IgD-negative memory B cell (primary cell): ENCODE data around the gene CRNN. TPM values are rescaled to one million over a fixed set of nuclear protein-coding genes. Genes with fewer than 3 reads are reported as not detected.

Experiments used
- H3K27ac Mint-ChIP-seq, 3 donors: one replicate each; pipeline ENCODE4 v1.8.0; 2020 to 2022; ENCODE audit warnings: mild to moderate bottlenecking in 3 of 3, mixed read lengths in 3 of 3, moderate library complexity in 1 of 3
- H3K27me3 Mint-ChIP-seq: one replicate; pipeline ENCODE4 v1.8.0; 2021; ENCODE audit warnings: mixed read lengths
- H3K36me3 Mint-ChIP-seq: one replicate; pipeline ENCODE4 v1.8.0; 2020; ENCODE audit warnings: mild to moderate bottlenecking, mixed read lengths
- H3K4me1 Mint-ChIP-seq, 3 donors: one replicate each; pipeline ENCODE4 v1.8.0; 2020 to 2022; ENCODE audit warnings: mixed read lengths in 3 of 3, mild to moderate bottlenecking in 1 of 3
- H3K4me3 Mint-ChIP-seq, 4 donors: one replicate each; pipeline ENCODE4 v1.8.0; 2020 to 2022; ENCODE audit warnings: mild to moderate bottlenecking in 4 of 4, mixed read lengths in 4 of 4, moderate library complexity in 3 of 4
- H3K9me3 Mint-ChIP-seq, 3 donors: one replicate each; pipeline ENCODE4 v1.8.0; 2020 to 2021; ENCODE audit warnings: mixed read lengths in 3 of 3, mild to moderate bottlenecking in 1 of 3
- polyA plus RNA-seq: library from polyadenylated mRNA; unstranded; fragments of 300-500 nt; fragmentation: Illumina TruSeq; gene quantifications from one replicate; pipeline ENCODE4 v1.2.3, GENCODE V29; 2021

Gene CRNN
- polyA plus RNA-seq, 1 donor from 2014 or later, result not detected

DNA sequence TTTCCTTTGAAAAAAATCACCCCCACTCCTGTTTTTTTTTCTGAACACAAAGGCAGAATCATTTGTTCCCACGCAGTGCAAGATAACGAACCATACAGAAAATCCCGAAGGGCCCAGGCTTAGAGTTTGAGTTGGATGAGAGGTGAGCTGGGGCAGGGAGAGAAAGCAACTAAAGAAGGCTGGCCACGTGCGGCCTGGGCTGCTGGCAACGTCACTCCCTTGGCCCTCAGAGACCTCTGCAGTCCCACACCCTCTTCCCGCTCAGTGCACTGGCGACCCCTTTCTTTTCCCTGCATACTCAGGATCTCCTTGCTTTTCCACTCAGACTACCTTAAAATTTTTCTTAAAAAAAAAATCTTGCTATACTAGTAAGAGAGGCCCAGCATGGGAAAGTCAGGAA lies 28.2 kb upstream of the CRNN start:
- H3K4me1 Mint-ChIP-seq, result peaks cover 0 to 4% (median 3%) of the 10 kb centered on the region in 3 donors
- no peaks in the 10 kb centered on the region for H3K27me3 Mint-ChIP-seq
- H3K36me3 Mint-ChIP-seq, result peaks cover 2% of the 10 kb centered on the region
- no peaks in the 10 kb centered on the region for H3K9me3 Mint-ChIP-seq
- H3K4me3 Mint-ChIP-seq, result no peak overlapping the region
- no peak overlapping the region for H3K27ac Mint-ChIP-seq

DNA sequence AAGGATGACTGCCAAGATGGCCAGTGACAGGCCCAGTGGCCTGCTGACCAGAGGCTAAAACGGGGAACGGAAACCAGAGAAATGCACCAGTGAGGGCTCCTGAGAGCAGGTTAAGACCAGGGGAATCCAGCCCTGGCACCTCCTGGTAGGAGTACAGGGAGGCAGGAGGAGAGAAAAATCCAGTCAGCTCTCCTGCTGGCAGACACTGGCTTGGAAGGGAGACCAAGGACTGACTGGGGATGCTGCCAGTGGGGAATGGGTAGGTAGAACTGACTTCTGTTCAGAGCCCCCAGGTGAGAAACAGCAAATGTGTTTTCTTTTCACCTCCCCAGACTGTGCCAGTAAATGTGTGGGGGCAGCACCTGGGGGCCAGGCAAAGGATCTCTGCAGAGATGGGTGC lies 27.7 kb upstream of the CRNN start:
- no peaks in the 10 kb centered on the region for H3K27me3 Mint-ChIP-seq
- H3K36me3 Mint-ChIP-seq, result peaks cover 2% of the 10 kb centered on the region
- H3K4me3 Mint-ChIP-seq, result no peak overlapping the region
- H3K4me1 Mint-ChIP-seq, result peaks cover 0 to 4% (median 3%) of the 10 kb centered on the region in 3 donors
- no peaks in the 10 kb centered on the region for H3K9me3 Mint-ChIP-seq
- no peak overlapping the region for H3K27ac Mint-ChIP-seq

DNA sequence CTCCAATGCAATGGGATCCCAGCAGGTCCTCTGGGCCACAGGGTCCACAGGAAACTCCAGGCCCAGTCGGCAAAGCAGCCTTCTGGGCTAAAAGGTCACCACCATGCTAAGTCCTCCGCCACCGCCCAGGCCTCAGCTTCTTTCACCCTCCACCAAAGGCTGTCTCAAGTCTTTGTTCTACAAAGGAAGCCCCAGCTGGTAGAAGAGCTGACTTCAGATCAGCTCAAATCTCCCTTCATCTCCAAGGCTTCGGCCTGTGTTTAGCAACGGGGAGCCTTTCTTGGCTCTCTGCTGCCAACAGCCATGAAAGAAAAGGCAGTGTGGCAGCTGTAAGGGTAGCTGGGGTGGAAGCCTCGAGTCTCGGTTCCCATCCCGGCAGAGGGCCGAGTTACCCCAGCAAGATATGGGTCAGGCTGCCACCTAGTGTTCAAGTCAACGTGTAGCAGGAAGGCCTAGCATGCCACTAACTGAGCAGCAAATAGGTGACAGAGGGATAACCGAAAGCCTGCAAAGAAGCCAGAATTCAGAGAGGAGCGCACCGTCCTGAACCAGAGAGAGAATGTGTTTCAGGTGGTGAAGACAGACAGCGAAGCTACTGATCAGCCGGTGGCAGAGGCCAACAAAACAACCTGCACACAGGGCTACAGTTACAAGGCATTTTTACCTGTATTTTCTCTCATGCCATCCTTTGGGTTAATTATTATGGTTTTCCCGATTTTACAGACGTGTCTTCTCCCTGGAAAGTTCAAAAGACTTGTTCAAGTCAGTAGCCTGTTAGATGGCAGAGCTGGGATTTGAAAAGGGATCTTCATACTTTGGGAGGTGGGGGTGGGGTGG lies 26.8 kb upstream of the CRNN start:
- no peak overlapping the region for H3K27ac Mint-ChIP-seq
- no peak overlapping the region for H3K4me3 Mint-ChIP-seq
- peaks cover 0 to 4% (median 3%) of the 10 kb centered on the region in 3 donors for H3K4me1 Mint-ChIP-seq
- H3K9me3 Mint-ChIP-seq, result no peaks in the 10 kb centered on the region
- H3K36me3 Mint-ChIP-seq, result peaks cover 2% of the 10 kb centered on the region
- H3K27me3 Mint-ChIP-seq, result no peaks in the 10 kb centered on the region

DNA sequence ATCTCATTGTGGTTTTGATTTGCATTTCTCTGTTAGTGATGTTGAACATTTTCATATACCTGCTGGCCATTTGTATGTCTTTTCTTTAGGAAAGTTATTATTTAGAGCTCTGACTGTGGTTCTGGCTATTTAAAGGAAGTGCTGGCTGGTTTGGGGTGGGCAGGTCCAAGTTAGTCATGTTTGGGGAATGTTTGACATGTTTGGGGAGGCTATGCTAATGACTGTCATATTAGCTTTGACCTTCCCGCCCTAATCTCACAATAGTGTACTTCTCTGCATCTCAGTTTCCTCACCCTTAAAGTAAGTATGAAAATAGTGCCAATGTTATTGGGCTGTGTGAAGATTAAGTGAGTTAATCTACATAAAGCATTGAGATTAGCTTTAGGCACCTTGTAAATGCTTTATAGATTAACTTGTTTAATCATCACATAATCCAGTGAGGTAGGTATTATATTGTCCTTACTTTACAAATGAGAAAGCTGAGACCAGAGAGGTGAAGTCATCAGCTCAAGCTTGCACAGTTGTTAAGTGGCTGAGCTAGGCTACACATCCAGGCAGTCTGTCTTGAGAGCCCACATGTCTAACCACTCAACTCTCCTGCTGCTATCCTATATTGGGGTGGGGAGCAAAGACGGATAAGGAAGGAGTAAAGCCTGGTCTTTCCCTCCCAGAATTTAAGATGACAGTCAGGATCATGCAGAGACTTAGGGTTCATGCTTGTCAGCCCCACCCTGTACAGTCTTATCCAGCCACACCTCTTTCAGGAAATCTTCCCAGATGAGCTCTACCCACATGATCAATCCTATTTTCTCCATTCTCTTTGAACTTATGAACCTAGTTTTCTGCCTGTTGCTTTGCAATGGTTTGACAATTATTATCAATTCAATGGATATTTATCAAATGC lies 22.8 kb upstream of the CRNN start:
- Mint-ChIP-seq H3K9me3 (peaks cover 0 to 2% (median 0%) of the 10 kb centered on the region in 3 donors), H3K27me3 (peaks cover 2% of the 10 kb centered on the region), H3K27ac (no peak overlapping the region)

DNA sequence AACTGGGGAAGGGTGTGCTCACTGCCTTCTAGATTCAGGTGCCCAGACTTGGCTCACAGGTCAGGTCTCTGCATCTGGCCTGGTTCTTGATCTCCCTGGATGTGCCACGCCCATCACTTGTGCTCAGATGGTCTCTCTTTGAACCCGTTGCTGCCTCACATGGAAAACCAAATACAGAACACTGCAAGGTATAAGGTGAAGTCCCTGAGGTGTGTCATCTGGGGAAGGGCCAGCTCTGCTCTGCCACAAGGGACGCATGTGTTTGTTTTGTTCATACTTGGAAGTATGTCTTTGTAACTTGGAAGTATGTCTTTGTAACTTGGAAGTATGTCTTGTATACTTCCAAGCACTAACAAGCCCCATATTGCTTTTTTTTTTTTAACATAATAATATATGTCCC lies 13.4 kb upstream of the CRNN start:
- H3K4me3 Mint-ChIP-seq, result no peak overlapping the region
- H3K4me1 Mint-ChIP-seq, result no peaks in the 10 kb centered on the region
- H3K27ac Mint-ChIP-seq, result no peak overlapping the region
- no peaks in the 10 kb centered on the region for H3K27me3 Mint-ChIP-seq
- peaks cover 4 to 16% (median 9%) of the 10 kb centered on the region in 3 donors for H3K9me3 Mint-ChIP-seq
- peaks cover 5% of the 10 kb centered on the region for H3K36me3 Mint-ChIP-seq

More for the DNA sequence above, 22.8 kb upstream of the CRNN start:
- peaks cover 0 to 4% (median 2%) of the 10 kb centered on the region in 3 donors for H3K4me1 Mint-ChIP-seq
- H3K4me3 Mint-ChIP-seq, result no peak overlapping the region
- peaks cover 2% of the 10 kb centered on the region for H3K36me3 Mint-ChIP-seq

DNA sequence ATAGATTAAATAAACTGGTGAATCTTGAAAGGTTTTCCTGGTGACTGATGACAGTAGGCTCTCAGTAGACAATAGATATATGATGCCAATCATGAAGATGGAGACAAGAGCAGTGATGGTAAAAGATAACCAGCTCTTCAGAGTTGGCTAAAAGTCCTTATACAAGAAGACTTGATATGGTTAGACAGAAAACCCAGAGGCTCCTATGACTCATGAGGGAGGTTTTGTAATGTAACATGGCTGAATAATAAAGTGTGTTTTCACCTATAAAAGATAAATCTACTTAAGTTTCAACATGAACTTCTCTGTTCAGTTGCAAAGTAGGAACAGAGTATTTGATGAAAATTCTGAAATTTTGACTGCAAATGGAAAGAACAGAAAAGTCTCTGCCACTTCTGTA lies 12.7 kb upstream of the CRNN start:
- Mint-ChIP-seq H3K4me3 (no peak overlapping the region), H3K27me3 (no peaks in the 10 kb centered on the region), H3K36me3 (peaks cover 5% of the 10 kb centered on the region), H3K4me1 (no peaks in the 10 kb centered on the region), H3K27ac (no peak overlapping the region), H3K9me3 (peaks cover 9 to 19% (median 14%) of the 10 kb centered on the region in 3 donors)

DNA sequence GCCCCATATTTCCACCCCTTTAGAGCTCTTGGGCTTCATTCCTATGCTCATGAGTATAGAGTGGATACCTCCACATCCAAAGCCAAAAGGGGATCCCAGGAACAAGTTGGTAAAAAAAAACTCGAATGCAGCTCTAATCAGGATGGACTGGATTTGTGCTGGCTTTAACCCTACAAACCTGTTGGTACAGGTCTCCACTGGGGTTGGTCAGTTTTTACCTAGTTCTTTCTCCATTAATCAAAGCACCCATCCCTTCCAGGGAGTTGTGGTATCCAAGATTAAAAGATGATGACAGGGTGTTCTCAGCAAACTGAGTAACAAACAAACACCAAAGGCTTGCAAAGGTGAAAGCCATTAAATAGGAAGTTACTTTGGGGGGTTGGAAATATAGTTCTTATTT lies 5.9 kb upstream of the CRNN start:
- H3K4me3 Mint-ChIP-seq, result no peak overlapping the region
- no peaks in the 10 kb centered on the region for H3K4me1 Mint-ChIP-seq
- H3K27me3 Mint-ChIP-seq, result peaks cover 14% of the 10 kb centered on the region

DNA sequence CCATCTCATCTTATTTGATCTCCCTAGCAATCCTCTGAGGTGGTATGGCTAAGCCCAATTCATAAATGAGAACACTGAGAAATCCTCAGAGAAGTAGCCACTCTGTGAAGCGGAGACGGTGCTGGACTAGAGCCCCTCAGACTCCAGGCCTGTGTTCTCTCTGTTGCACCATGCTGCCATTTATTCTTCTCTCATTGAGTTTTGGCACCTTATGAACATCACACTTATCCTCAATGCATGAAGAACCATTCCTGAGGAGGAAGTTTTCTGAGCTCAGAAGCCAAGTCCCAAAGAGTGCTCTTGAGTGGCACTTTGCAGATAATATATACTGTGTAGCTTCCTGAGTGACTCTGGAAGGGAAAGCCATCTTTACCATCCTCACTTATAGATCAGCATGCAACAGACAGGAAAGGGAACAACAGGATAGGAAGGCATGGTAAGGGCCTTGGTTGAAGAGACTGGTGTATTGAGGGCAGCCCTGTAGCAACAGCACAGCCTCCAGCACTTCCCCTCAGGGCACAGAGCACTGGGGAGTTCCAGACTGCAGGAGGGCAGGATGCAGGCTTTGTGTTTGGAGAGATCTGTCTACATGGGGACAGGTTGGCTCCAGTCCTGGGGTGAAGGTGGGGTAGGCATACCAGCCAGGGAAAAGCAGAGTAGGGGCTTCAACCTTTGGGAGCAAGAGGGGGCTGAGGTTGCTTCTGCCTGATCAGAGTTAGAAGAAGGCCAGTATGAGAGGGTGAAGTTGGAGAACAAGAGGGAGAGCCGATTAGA lies 1.6 kb upstream of the CRNN start:
- Mint-ChIP-seq H3K27ac (no peak overlapping the region), H3K9me3 (no peaks in the 10 kb centered on the region), H3K27me3 (peaks cover 14% of the 10 kb centered on the region), H3K36me3 (no peaks in the 10 kb centered on the region), H3K4me1 (no peaks in the 10 kb centered on the region), H3K4me3 (no peak overlapping the region)

More for the DNA sequence above, 5.9 kb upstream of the CRNN start:
- H3K27ac Mint-ChIP-seq, result no peak overlapping the region
- peaks cover 11 to 16% (median 14%) of the 10 kb centered on the region in 3 donors for H3K9me3 Mint-ChIP-seq
- peaks cover 5% of the 10 kb centered on the region for H3K36me3 Mint-ChIP-seq

DNA sequence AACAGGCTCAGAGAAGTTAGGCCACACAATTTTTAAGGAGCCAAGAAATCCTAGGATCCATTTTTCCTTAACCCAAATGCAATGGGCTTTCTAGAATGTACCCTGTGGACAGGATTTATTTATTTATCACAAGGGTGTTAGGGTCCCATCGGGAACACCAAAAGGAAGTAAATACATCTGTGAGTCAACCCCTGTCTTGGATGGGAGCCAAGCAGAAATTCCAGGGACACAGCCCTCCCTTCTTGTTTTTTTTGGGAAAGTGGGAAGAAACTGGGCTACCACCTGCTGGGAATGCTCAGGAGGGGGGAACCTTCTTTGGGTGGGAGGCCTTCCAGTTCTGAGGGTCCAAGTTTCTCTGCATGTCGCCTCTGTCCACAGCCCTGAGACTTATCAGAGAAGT lies 1.3 kb downstream of the CRNN start:
- Mint-ChIP-seq H3K27ac (no peak overlapping the region), H3K27me3 (peaks cover 14% of the 10 kb centered on the region), H3K9me3 (no peaks in the 10 kb centered on the region), H3K4me3 (no peak overlapping the region), H3K36me3 (no peaks in the 10 kb centered on the region), H3K4me1 (no peaks in the 10 kb centered on the region)

DNA sequence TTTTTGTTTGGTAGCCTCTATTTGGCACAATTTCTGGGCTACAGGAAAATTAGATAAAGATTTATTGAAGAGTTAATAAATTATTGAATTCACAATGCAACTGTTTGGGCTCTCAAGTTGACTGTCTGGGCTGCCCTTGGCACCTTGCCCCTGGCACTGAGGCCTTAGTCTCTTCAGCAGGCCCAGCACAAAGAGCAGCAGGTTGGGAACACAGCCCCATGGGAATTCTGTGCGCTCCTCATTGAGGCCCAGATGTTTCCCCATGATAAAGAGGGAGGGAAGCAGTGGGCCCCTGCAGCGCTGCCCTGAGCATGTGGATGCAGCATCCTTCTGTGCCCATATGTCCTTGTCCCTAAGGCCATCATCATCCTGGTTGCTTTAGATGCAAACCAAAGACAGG lies 2.9 kb downstream of the CRNN start:
- H3K36me3 Mint-ChIP-seq, result no peaks in the 10 kb centered on the region
- H3K27ac Mint-ChIP-seq, result no peak overlapping the region
- H3K4me3 Mint-ChIP-seq, result no peak overlapping the region
- H3K27me3 Mint-ChIP-seq, result peaks cover 17% of the 10 kb centered on the region
- no peaks in the 10 kb centered on the region for H3K4me1 Mint-ChIP-seq
- H3K9me3 Mint-ChIP-seq, result no peaks in the 10 kb centered on the region

DNA sequence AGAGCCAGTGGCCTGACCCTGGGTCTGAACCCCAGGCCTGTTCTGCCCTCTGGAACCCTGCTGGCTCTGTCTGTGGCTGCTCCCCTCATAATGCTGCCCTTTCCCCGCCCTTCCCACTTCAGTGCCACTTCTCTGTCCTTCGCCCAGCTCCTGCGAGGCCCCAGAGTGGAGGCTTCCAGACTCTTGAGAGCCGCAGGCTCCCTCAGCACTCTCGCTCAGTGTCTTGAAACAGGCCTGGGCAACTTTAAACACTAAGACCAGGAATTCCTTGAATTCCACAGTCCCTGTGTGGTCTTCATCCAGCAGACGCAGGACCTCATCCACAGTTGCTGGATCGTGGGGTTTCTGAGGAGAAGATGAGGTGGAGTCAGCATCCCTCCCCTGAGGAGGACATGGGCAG lies 3.5 kb downstream of the CRNN start:
- Mint-ChIP-seq H3K4me3 (no peak overlapping the region), H3K27me3 (peaks cover 13% of the 10 kb centered on the region), H3K9me3 (no peaks in the 10 kb centered on the region), H3K36me3 (no peaks in the 10 kb centered on the region), H3K4me1 (no peaks in the 10 kb centered on the region), H3K27ac (no peak overlapping the region)

DNA sequence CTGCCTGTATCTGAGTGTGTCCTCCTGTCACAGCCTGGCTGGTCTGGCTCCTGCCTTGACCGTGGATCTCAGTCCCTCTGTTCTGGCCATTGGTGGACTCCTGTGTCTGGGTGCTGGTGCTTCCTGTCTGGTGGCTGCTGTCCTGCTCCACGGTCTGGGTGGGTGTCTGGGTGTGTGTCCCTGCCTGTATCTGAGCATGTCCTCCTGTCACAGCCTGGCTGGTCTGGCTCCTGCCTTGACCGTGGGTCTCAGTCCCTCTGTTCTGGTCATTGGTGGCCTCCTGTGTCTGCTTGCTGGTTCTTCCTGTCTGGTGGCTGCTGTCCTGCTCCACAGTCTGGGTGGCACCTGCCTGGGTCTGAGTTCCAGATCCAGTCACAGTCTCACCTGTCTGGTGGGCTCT lies 4.0 kb downstream of the CRNN start:
- Mint-ChIP-seq H3K9me3 (no peaks in the 10 kb centered on the region), H3K4me3 (no peak overlapping the region), H3K36me3 (no peaks in the 10 kb centered on the region), H3K27me3 (peaks cover 10% of the 10 kb centered on the region), H3K27ac (no peak overlapping the region), H3K4me1 (no peaks in the 10 kb centered on the region)

DNA sequence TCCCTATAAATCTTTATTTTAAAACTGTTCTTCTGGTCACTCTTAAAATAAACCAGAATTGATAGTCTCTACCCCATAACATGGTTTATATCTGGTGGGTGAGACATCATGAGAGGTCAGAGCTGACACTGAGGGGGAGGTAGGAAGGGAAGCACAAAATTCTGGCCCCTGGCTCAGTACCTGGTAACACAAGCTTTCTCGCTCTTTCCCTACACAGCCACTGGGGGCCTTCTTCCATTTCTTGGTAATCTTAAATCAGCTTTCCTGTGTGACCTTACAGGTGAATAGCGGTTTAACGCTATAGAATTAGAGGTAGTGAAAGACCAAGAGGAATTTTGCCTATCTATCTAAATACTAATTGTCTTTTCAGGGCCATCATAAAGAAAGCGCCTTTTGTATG lies 5.4 kb downstream of the CRNN start:
- no peak overlapping the region for H3K27ac Mint-ChIP-seq
- H3K36me3 Mint-ChIP-seq, result no peaks in the 10 kb centered on the region
- H3K27me3 Mint-ChIP-seq, result peaks cover 10% of the 10 kb centered on the region
- H3K9me3 Mint-ChIP-seq, result no peaks in the 10 kb centered on the region
- H3K4me1 Mint-ChIP-seq, result no peaks in the 10 kb centered on the region
- no peak overlapping the region for H3K4me3 Mint-ChIP-seq

DNA sequence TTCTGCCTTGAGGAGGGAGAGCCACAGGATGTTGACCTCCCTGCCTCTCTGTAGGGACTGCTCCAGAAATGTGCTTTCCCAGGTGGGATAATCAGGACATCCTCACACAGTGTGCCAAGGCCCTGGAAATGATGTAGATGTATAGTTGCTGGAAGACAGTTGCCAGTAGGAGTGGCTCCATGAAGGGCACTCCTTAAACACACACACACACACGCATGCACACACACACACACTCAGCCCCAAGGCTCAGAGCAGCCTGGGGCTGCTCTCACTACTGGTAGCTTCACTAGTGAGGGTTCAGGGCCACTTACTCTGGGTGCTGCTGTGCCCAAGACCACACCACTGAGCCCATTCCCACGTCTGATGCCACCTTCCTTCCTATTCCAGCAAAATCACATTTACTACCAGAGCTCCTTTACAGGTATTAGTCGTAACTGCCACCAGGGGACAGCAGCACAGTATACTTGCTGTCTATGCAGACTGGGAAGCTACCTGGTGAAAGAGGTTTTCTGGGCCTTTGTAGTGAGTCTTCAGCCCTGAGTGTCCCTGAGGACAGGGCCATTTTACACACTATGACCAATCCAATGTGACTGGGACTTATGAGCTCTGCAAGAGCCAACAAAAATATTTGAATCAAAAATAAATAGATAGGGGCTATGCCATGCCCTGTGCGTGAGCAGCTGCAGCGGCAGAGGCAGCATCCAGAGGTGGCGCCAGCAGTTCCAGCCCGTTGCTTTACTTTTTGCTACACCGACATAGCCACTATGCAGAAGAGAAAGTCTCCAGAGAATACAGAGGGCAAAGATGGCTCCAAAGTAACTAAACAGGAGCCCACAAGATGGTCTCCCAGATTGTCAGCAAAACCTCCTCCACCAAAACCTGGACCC lies 15.0 kb downstream of the CRNN start:
- no peak overlapping the region for H3K27ac Mint-ChIP-seq
- H3K27me3 Mint-ChIP-seq, result no peaks in the 10 kb centered on the region
- H3K36me3 Mint-ChIP-seq, result no peaks in the 10 kb centered on the region
- H3K4me3 Mint-ChIP-seq, result no peak overlapping the region
- H3K4me1 Mint-ChIP-seq, result no peaks in the 10 kb centered on the region
- H3K9me3 Mint-ChIP-seq, result peaks cover 2 to 8% (median 7%) of the 10 kb centered on the region in 3 donors
